ENCODE results near the gene ACOT2. TPM values are rescaled to one million over a fixed set of nuclear protein-coding genes. Genes with fewer than 3 reads are reported as not detected.
"Not testable (repeated sequence)": the region's sequence is repeated elsewhere in the genome, so short reads cannot be mapped to it uniquely, and the experiment has no call there.

Gene ACOT2
- polyA plus RNA-seq, 1 experiment, result 70.2 TPM

GRCh38 chr14:73539017-73539416, 30.0 kb upstream of the ACOT2 start:
- POLR2A ChIA-PET, CTCF ChIA-PET: not testable (repeated sequence)
- TF ChIP-seq, protein P1, sequence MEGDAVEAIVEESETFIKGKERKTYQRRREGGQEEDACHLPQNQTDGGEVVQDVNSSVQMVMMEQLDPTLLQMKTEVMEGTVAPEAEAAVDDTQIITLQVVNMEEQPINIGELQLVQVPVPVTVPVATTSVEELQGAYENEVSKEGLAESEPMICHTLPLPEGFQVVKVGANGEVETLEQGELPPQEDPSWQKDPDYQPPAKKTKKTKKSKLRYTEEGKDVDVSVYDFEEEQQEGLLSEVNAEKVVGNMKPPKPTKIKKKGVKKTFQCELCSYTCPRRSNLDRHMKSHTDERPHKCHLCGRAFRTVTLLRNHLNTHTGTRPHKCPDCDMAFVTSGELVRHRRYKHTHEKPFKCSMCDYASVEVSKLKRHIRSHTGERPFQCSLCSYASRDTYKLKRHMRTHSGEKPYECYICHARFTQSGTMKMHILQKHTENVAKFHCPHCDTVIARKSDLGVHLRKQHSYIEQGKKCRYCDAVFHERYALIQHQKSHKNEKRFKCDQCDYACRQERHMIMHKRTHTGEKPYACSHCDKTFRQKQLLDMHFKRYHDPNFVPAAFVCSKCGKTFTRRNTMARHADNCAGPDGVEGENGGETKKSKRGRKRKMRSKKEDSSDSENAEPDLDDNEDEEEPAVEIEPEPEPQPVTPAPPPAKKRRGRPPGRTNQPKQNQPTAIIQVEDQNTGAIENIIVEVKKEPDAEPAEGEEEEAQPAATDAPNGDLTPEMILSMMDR (IDR thresholded peaks at IDR 0.05; ENCODE audit: insufficient read depth, low read depth, low read length), result peak; percentile 65

DNA sequence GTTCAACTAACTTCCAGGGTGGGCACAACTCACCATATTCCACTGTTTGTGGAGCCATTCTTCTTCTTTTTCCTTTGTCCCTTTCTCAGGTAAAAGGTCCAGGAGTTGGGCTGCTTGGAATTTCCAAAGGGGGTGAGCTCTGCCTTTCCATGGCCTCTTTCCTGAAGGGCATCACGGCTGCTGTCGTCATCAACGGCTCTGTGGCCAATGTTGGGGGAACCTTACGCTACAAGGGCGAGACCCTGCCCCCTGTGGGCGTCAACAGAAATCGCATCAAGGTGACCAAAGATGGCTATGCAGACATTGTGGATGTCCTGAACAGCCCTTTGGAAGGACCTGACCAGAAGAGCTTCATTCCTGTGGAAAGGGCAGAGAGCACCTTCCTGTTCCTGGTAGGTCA, 26.1 kb upstream of the ACOT2 start:
- CTCF ChIA-PET; DNase-seq (ENCODE audit: low read depth); H3K36me3 ChIP-seq (ENCODE audit: control insufficient read depth, insufficient read depth, low read length); H3K27me3 ChIP-seq (ENCODE audit: control insufficient read depth, insufficient read depth, low read length); POLR2A ChIA-PET; H3K4me3 ChIP-seq (ENCODE audit: low read depth, low read length): not testable (repeated sequence)

More at GRCh38 chr14:73539017-73539416, 30.0 kb upstream of the ACOT2 start:
- DNase-seq (ENCODE audit: low read depth); H3K4me3 ChIP-seq (ENCODE audit: low read depth, low read length); H3K36me3 ChIP-seq (ENCODE audit: control insufficient read depth, insufficient read depth, low read length); H3K27me3 ChIP-seq (ENCODE audit: control insufficient read depth, insufficient read depth, low read length): not testable (repeated sequence)

- H3K27me3 ChIP-seq (ENCODE audit: control insufficient read depth, insufficient read depth, low read length); H3K36me3 ChIP-seq (ENCODE audit: control insufficient read depth, insufficient read depth, low read length); POLR2A ChIA-PET; H3K4me3 ChIP-seq (ENCODE audit: low read depth, low read length); DNase-seq (ENCODE audit: low read depth): not testable (repeated sequence)
- CTCF ChIA-PET, result interaction anchor here (0.6 to 0.7 kb wide), 2 partner anchors 24 to 74 kb away, joined by 3 read pairs; no protein-coding TSS in a partner anchor
These were observed 23.7 kb upstream of the ACOT2 start for GRCh38 chr14:73545353-73545752.

DNA sequence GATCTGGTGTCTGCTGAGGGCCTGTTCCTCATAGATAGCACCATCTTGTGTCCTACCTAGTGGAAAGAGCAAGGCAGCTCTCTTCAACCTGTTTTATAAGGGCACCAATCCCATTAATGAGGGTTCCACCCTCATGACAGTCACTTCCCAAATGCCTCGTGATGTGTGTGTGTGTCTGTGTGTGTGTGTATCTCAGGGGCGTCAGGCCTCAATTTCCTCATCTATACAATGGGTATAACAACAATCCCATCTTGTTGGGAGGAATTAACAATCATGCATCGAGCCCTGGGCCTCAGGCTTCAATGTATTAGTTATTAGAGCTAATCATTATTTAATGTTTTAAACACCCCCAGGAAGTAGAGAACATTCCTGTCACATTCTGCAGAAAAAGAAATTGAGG, 19.9 kb upstream of the ACOT2 start:
- H3K4me3 ChIP-seq (ENCODE audit: low read depth, low read length); H3K27me3 ChIP-seq (ENCODE audit: control insufficient read depth, insufficient read depth, low read length); POLR2A ChIA-PET; H3K36me3 ChIP-seq (ENCODE audit: control insufficient read depth, insufficient read depth, low read length); DNase-seq (ENCODE audit: low read depth): not testable (repeated sequence)
- CTCF ChIA-PET, result interaction anchor here (1.2 kb wide), 1 partner anchor 17 kb away, joined by 3 read pairs; no protein-coding TSS in a partner anchor

DNA sequence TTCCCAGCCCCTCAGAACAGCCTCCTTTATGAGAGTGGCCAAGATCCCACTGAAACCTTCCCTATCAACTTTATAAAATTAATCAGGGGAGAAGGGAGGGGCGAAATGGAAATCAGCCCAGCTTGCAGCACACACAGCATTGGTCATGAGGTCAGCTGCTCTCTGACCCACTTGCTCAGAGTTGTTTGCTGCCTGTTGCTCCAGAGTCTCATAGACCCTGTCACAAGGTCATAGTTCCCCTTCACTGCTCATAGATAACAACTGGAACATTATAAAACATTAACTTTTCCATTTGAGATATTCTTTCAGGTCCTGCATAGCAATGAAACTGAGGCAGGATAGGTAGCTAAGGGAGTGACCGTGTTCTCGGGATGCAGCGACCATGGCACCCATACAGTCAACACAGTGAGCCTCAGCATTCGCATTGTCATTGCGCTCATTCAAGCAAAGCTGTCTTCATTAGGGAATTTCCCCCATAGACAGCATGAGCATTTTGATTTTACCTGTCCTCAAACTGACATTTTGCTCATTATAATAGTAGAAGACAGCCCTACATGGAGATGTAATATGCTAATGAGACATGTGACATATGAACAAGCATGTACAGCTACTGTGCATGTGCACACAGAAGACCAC, 19.0 kb upstream of the ACOT2 start:
- POLR2A ChIA-PET; H3K27me3 ChIP-seq (ENCODE audit: control insufficient read depth, insufficient read depth, low read length); CTCF ChIA-PET; H3K4me3 ChIP-seq (ENCODE audit: low read depth, low read length); DNase-seq (ENCODE audit: low read depth); H3K36me3 ChIP-seq (ENCODE audit: control insufficient read depth, insufficient read depth, low read length): not testable (repeated sequence)

DNA sequence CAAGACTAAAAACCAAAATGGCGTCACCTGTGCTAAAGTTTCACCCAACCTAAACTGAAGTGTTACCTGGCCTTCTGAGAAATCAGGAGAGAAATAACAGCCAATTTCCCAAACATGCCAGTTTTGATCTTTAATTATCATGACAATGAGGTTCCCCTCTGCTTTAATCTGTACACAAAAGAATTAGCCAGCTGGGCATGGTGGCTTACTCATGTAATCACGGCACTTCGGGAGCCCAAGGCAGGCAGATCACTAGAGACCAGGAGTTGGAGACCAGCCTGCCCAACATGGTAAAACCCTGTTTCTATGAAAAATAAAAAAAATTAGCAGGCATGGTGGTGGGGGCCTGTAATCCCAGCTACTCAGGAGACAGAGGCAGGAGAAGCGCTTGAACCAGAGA, 15.2 kb upstream of the ACOT2 start:
- Histone ChIP-seq H3K4me3 (ENCODE audit: low read depth, low read length) (no peak overlapping the region), H3K36me3 (ENCODE audit: control insufficient read depth, insufficient read depth, low read length) (no peaks in the 10 kb centered on the region), H3K27me3 (ENCODE audit: control insufficient read depth, insufficient read depth, low read length) (no peaks in the 10 kb centered on the region)
- DNase-seq (ENCODE audit: low read depth), result no peak
- TF ChIP-seq, protein P1 (IDR thresholded peaks at IDR 0.05; ENCODE audit: insufficient read depth, low read depth, low read length), result no peak
- POLR2A ChIA-PET, result no interaction called here
- CTCF ChIA-PET, result no interaction called here

- H3K4me3 ChIP-seq (ENCODE audit: low read depth, low read length); DNase-seq (ENCODE audit: low read depth); POLR2A ChIA-PET; CTCF ChIA-PET; H3K36me3 ChIP-seq (ENCODE audit: control insufficient read depth, insufficient read depth, low read length); H3K27me3 ChIP-seq (ENCODE audit: control insufficient read depth, insufficient read depth, low read length): not testable (repeated sequence)
These were observed 11.8 kb upstream of the ACOT2 start for GRCh38 chr14:73557201-73557600.

DNA sequence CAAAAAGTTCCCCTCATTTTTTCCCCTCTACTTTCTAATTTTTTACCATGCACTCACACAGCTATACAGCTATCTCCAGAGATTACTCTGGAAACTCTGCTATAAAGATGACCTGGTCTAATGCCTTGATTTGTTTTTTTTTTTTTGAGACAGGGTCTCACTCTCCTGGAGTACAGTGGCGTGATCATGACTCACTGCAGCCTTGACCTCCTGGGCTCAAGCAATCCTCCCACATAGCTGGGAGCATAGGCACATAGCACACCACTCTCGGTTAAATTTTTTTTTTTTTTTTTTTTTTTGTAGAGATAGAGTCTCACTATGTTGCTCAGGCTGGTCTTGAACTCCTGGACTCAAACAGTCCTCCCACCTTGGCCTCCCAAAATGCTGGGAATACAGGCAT, 10.8 kb upstream of the ACOT2 start:
- DNase-seq (ENCODE audit: low read depth); H3K4me3 ChIP-seq (ENCODE audit: low read depth, low read length); POLR2A ChIA-PET; CTCF ChIA-PET; H3K36me3 ChIP-seq (ENCODE audit: control insufficient read depth, insufficient read depth, low read length); H3K27me3 ChIP-seq (ENCODE audit: control insufficient read depth, insufficient read depth, low read length): not testable (repeated sequence)

GRCh38 chr14:73562256-73562655, 6.8 kb upstream of the ACOT2 start:
- CTCF ChIA-PET; POLR2A ChIA-PET; H3K4me3 ChIP-seq (ENCODE audit: low read depth, low read length); H3K36me3 ChIP-seq (ENCODE audit: control insufficient read depth, insufficient read depth, low read length); H3K27me3 ChIP-seq (ENCODE audit: control insufficient read depth, insufficient read depth, low read length); DNase-seq (ENCODE audit: low read depth): not testable (repeated sequence)

GRCh38 chr14:73562696-73563095, 6.3 kb upstream of the ACOT2 start:
- POLR2A ChIA-PET; CTCF ChIA-PET; H3K27me3 ChIP-seq (ENCODE audit: control insufficient read depth, insufficient read depth, low read length); H3K36me3 ChIP-seq (ENCODE audit: control insufficient read depth, insufficient read depth, low read length); DNase-seq (ENCODE audit: low read depth); H3K4me3 ChIP-seq (ENCODE audit: low read depth, low read length): not testable (repeated sequence)

- H3K4me3 ChIP-seq (ENCODE audit: low read depth, low read length); H3K27me3 ChIP-seq (ENCODE audit: control insufficient read depth, insufficient read depth, low read length); DNase-seq (ENCODE audit: low read depth); CTCF ChIA-PET; POLR2A ChIA-PET; H3K36me3 ChIP-seq (ENCODE audit: control insufficient read depth, insufficient read depth, low read length): not testable (repeated sequence)
These were observed 2.6 kb upstream of the ACOT2 start for GRCh38 chr14:73566431-73566830.

DNA sequence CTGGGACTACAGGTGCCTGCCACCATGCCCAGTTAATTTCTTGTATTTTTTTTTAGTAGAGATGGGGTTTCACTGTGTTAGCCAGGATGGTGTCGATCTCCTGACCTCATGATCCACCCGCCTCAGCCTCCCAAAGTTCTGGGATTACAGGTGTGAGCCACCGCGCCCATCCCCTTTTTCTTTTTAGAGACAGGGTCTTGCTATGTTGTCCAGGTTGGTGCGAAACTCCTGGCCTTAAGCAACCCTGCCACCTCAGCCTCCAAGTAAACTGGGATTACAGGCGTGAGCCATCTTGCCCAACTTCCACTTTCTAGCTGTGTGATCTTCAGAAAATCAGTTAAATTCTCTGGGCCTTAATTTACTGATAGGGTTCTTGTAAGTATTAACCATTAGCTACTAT, 2.1 kb upstream of the ACOT2 start:
- not testable (repeated sequence) for DNase-seq (ENCODE audit: low read depth)
- CTCF ChIA-PET, result interaction anchor here (4.7 kb wide), 1 partner anchor 58 kb away, joined by 38 read pairs; no protein-coding TSS in a partner anchor

More for the DNA sequence above, 2.1 kb upstream of the ACOT2 start:
- H3K4me3 ChIP-seq (ENCODE audit: low read depth, low read length); POLR2A ChIA-PET; H3K27me3 ChIP-seq (ENCODE audit: control insufficient read depth, insufficient read depth, low read length); H3K36me3 ChIP-seq (ENCODE audit: control insufficient read depth, insufficient read depth, low read length): not testable (repeated sequence)

Data from BJ (cell line).